SK-N-SH (cell line): Measurements from ENCODE around the gene PMVK. TPM values are rescaled to one million over a fixed set of nuclear protein-coding genes. Genes with fewer than 3 reads are reported as not detected.

Experiments used
- CTCF ChIA-PET: fragments of 300-600, 350-600 bp; formaldehyde crosslinking; extraction: SDS; loops from one replicate; lab custom pipeline; 2021; lab: Yijun Ruan, JAX
- POLR2A ChIA-PET: fragments of 350-600 bp; sonication (Branson Sonifier 250); formaldehyde crosslinking; extraction: SDS; loops from one replicate; lab custom pipeline; 2020; ENCODE audit warnings: antibody characterized with exemption, inconsistent platforms; lab: Yijun Ruan, JAX
- DNase-seq: peaks from one replicate; pipeline ENCODE4 v3.0.0; 2012
- H2AFZ ChIP-seq: fragments of 200-600 bp; sonication (generic); 2 replicates; pipeline ENCODE4 v1.8.1; 2016; ENCODE audit warnings: antibody characterized with exemption, mild to moderate bottlenecking, low read depth
- H3F3A ChIP-seq: fragments of 200-600 bp; sonication (generic); replicated peaks from 2 replicates; pipeline ENCODE3; 2016; ENCODE audit warnings: antibody characterized with exemption, mild to moderate bottlenecking; ENCODE audit not compliant: insufficient read depth
- H3K27ac ChIP-seq, 2 experiments: fragments of 200-500 bp in 1 of 2; fragments of 200-600 bp in 1 of 2; sonication (Bioruptor generic) in 1 of 2; sonication (generic), shearing (Covaris generic) in 1 of 2; 2 replicates each; pipeline versions ENCODE4 v1.5.1 to v1.6.1; 2014 to 2016; ENCODE audit warnings: low read depth in 2 of 2, inconsistent platforms in 1 of 2, low read length in 1 of 2, mild to moderate bottlenecking in 1 of 2, mixed read lengths in 1 of 2
- H3K27me3 ChIP-seq: fragments of 200-600 bp; sonication (generic), shearing (Covaris generic); 2 replicates; pipeline ENCODE4 v1.6.1; 2016; ENCODE audit warnings: mixed run types; ENCODE audit not compliant: insufficient read depth
- H3K36me3 ChIP-seq, 2 experiments: fragments of 200-500 bp in 1 of 2; fragments of 200-600 bp in 1 of 2; sonication (Bioruptor generic) in 1 of 2; sonication (generic) in 1 of 2; replicated peaks in 1 of 2; 2 replicates each; pipeline versions ENCODE3 to v1.5.1; 2014 to 2016; ENCODE audit warnings: low read length in 1 of 2, mild to moderate bottlenecking in 1 of 2; ENCODE audit not compliant: insufficient read depth in 2 of 2, control insufficient read depth in 1 of 2
- H3K4me1 ChIP-seq, 2 experiments: fragments of 200-500 bp in 1 of 2; fragments of 200-600 bp in 1 of 2; sonication (Bioruptor generic) in 1 of 2; sonication (generic), shearing (Covaris generic) in 1 of 2; 2 replicates each; pipeline versions ENCODE4 v1.5.1 to v1.6.1; 2014 to 2016; ENCODE audit warnings: low read depth in 1 of 2, low read length in 1 of 2, mixed run types in 1 of 2; ENCODE audit not compliant: insufficient read depth in 2 of 2, control insufficient read depth in 1 of 2
- H3K4me2 ChIP-seq: fragments of 200-600 bp; sonication (generic), shearing (Covaris generic); 2 replicates; pipeline ENCODE4 v1.6.1; 2017; ENCODE audit warnings: mixed run types
- H3K4me3 ChIP-seq, 2 experiments: fragments of 200-500 bp in 1 of 2; fragments of 200-600 bp in 1 of 2; sonication (Bioruptor generic) in 1 of 2; sonication (generic), shearing (Covaris generic) in 1 of 2; 2 replicates each; pipeline versions ENCODE4 v1.5.1 to v1.8.1; 2014 to 2016; ENCODE audit warnings: low read depth in 2 of 2, inconsistent platforms in 1 of 2, low read length in 1 of 2, mild to moderate bottlenecking in 1 of 2, mixed read lengths in 1 of 2, moderate library complexity in 1 of 2
- H3K79me2 ChIP-seq: fragments of 200-600 bp; sonication (generic); 2 replicates; pipeline ENCODE4 v1.8.1; 2017; ENCODE audit warnings: mild to moderate bottlenecking; ENCODE audit not compliant: insufficient read depth
- H3K9ac ChIP-seq: fragments of 200-600 bp; sonication (generic); 2 replicates; pipeline ENCODE4 v1.6.1; 2017; ENCODE audit warnings: mixed run types
- H3K9me2 ChIP-seq: fragments of 200-600 bp; sonication (generic); 2 replicates; pipeline ENCODE4 v1.6.1; 2017; ENCODE audit warnings: mixed run types
- H3K9me3 ChIP-seq: fragments of 200-600 bp; sonication (generic); 2 replicates; pipeline ENCODE4 v1.6.1; 2017; ENCODE audit warnings: mixed run types, mild to moderate bottlenecking, moderate library complexity
- H4K20me1 ChIP-seq: fragments of 200-600 bp; sonication (generic); 2 replicates; pipeline ENCODE4 v1.6.1; 2017; ENCODE audit warnings: mild to moderate bottlenecking, mixed run types; ENCODE audit not compliant: insufficient read depth
- CTCF ChIP-seq: fragments of 200-600 bp; sonication (generic); IDR thresholded peaks from 2 replicates; pipeline ENCODE4 v1.6.1; 2017; ENCODE audit warnings: antibody characterized with exemption, mild to moderate bottlenecking, moderate library complexity
- EP300 ChIP-seq, 2 experiments: IDR thresholded peaks; 2 replicates each; pipeline versions ENCODE4 v1.4.0 to v1.6.1; 2012; ENCODE audit warnings: borderline replicate concordance in 1 of 2, low read depth in 1 of 2, low read length in 1 of 2
- FOSL2 ChIP-seq: IDR thresholded peaks from 2 replicates; pipeline ENCODE4 v1.4.0; 2012; ENCODE audit warnings: low read depth, mild to moderate bottlenecking, moderate library complexity, borderline replicate concordance
- FOXJ3 ChIP-seq: sonication (generic); formaldehyde crosslinking; IDR thresholded peaks from 2 replicates; pipeline ENCODE4 v1.5.1; 2020; ENCODE audit warnings: mild to moderate bottlenecking, missing genetic modification reagents
- GATA2 ChIP-seq: sonication (generic); formaldehyde crosslinking; IDR thresholded peaks from 2 replicates; pipeline ENCODE4 v1.5.0; 2020; ENCODE audit warnings: mild to moderate bottlenecking, missing genetic modification reagents
- IRF3 ChIP-seq: fragments of 150-350 bp; IDR thresholded peaks from 2 replicates; pipeline ENCODE4 v1.6.1; 2016; ENCODE audit warnings: mild to moderate bottlenecking, low read depth, low read length
- MXI1 ChIP-seq: IDR thresholded peaks from 2 replicates; pipeline ENCODE4 v1.6.1; 2012; ENCODE audit warnings: mild to moderate bottlenecking, low read depth, low read length, improper control_type of control experiment
- POLR2AphosphoS5 ChIP-seq: IDR thresholded peaks from 2 replicates; pipeline ENCODE4 v1.6.1; 2012; ENCODE audit warnings: low read depth, low read length
- RCOR1 ChIP-seq: fragments of 150-350 bp; IDR thresholded peaks from 2 replicates; pipeline ENCODE4 v1.6.1; 2017; ENCODE audit warnings: antibody characterized with exemption, low read length
- TCF12 ChIP-seq: IDR thresholded peaks from 2 replicates; pipeline ENCODE4 v1.4.0; 2012
- YY1 ChIP-seq: IDR thresholded peaks from 2 replicates; pipeline ENCODE4 v1.4.0; 2012; ENCODE audit warnings: low read depth, mild to moderate bottlenecking
- WGBS: methylation state at CpG from one replicate; pipeline ENCODE4 v1.1.6; 2017; ENCODE audit warnings: low lambda C conversion rate; 5-methylcytosine and 5-hydroxymethylcytosine counted together
- polyA plus RNA-seq, 3 experiments: library from polyadenylated mRNA; depleted of rRNA; stranded (reverse); fragments of >200 nt; gene quantifications; 2 replicates each; pipeline ENCODE4 v1.2.3, GENCODE V29; 2012
- TF ChIP-seq, protein P1 (sequence below): IDR thresholded peaks from 2 replicates; pipeline ENCODE4 v1.4.0; 2012; ENCODE audit warnings: low read depth, borderline replicate concordance
- TF ChIP-seq, protein P2 (sequence below): IDR thresholded peaks from 2 replicates; pipeline ENCODE4 v1.4.0; 2012; ENCODE audit warnings: low read depth
- TF ChIP-seq, protein P3 (sequence below): IDR thresholded peaks from 2 replicates; pipeline ENCODE4; 2012

The PMVK gene
- polyA plus RNA-seq, 1 of the 3 experiments (the other 2 are of a cell fraction) = 59.6 TPM

- H3K9ac ChIP-seq = no peak overlapping the region
- no peaks in the 10 kb centered on the region for H3K79me2 ChIP-seq
- peaks cover 25% of the 10 kb centered on the region for H3K27me3 ChIP-seq
- H3K9me3 ChIP-seq = no peaks in the 10 kb centered on the region
- H3K4me1 ChIP-seq = peaks cover 0 to 8% of the 10 kb centered on the region in 2 experiments; a peak in 2 of 4 replicates
- CTCF ChIA-PET = interaction anchor here (0.6 to 2.2 kb wide), 4 partner anchors 10 to 220 kb away, joined by 3 to 14 read pairs (median 6); partner anchors contain the start of gene PYGO2
- no peak overlapping the region for H3K4me3 ChIP-seq
- no peaks in the 10 kb centered on the region for H3K9me2 ChIP-seq
- no peaks in the 10 kb centered on the region for H3K36me3 ChIP-seq
- no peak overlapping the region for H3K27ac ChIP-seq
- TF ChIP-seq, protein P1, sequence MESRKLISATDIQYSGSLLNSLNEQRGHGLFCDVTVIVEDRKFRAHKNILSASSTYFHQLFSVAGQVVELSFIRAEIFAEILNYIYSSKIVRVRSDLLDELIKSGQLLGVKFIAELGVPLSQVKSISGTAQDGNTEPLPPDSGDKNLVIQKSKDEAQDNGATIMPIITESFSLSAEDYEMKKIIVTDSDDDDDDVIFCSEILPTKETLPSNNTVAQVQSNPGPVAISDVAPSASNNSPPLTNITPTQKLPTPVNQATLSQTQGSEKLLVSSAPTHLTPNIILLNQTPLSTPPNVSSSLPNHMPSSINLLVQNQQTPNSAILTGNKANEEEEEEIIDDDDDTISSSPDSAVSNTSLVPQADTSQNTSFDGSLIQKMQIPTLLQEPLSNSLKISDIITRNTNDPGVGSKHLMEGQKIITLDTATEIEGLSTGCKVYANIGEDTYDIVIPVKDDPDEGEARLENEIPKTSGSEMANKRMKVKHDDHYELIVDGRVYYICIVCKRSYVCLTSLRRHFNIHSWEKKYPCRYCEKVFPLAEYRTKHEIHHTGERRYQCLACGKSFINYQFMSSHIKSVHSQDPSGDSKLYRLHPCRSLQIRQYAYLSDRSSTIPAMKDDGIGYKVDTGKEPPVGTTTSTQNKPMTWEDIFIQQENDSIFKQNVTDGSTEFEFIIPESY = no peak
- DNase-seq = no peak
- WGBS = 59% methylated on average over 7 of the region's 7 CpGs
- H3F3A ChIP-seq = no peaks in the 10 kb centered on the region
- POLR2A ChIA-PET = no interaction called here
- H2AFZ ChIP-seq = no peak overlapping the region
- H4K20me1 ChIP-seq = no peaks in the 10 kb centered on the region
- no peak overlapping the region for H3K4me2 ChIP-seq
Measured at GRCh38 chr1:154888757-154889156, 47.8 kb downstream of the PMVK start.

GRCh38 chr1:154886281-154887015 is 50.1 kb downstream of the PMVK start:
- CTCF ChIA-PET = interaction anchor here (1.0 to 2.1 kb wide), 4 partner anchors 8 to 281 kb away, joined by 3 to 9 read pairs (median 4); no protein-coding TSS in a partner anchor
- POLR2A ChIA-PET = no interaction called here
- H3K4me1 ChIP-seq = peaks cover 0 to 8% of the 10 kb centered on the region in 2 experiments; a peak in 1 of 4 replicates
- H3F3A ChIP-seq = no peaks in the 10 kb centered on the region
- no peak for TF ChIP-seq EP300 (IDR thresholded peaks at IDR 0.05; ENCODE audit: borderline replicate concordance in 1 of 2, low read depth in 1 of 2, low read length in 1 of 2)
- TF ChIP-seq POLR2AphosphoS5 = no peak
- TF ChIP-seq RCOR1 = no peak
- TF ChIP-seq MXI1 = no peak
- no peak for TF ChIP-seq CTCF
- TF ChIP-seq, protein P2, sequence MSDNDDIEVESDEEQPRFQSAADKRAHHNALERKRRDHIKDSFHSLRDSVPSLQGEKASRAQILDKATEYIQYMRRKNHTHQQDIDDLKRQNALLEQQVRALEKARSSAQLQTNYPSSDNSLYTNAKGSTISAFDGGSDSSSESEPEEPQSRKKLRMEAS = no peak
- no peak for TF ChIP-seq YY1
- no peak for TF ChIP-seq FOXJ3 (CRISPR knock-in tag)
- TF ChIP-seq GATA2 (CRISPR knock-in tag) = no peak
- TF ChIP-seq IRF3 = no peak
- TF ChIP-seq, protein P3, sequence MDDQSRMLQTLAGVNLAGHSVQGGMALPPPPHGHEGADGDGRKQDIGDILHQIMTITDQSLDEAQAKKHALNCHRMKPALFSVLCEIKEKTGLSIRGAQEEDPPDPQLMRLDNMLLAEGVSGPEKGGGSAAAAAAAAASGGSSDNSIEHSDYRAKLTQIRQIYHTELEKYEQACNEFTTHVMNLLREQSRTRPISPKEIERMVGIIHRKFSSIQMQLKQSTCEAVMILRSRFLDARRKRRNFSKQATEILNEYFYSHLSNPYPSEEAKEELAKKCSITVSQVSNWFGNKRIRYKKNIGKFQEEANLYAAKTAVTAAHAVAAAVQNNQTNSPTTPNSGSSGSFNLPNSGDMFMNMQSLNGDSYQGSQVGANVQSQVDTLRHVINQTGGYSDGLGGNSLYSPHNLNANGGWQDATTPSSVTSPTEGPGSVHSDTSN = no peak
- TF ChIP-seq TCF12 = no peak
- no peak for TF ChIP-seq FOSL2
- H3K4me3 ChIP-seq = no peak overlapping the region
- H4K20me1 ChIP-seq = no peaks in the 10 kb centered on the region
- H2AFZ ChIP-seq = no peak overlapping the region
- WGBS = 35% methylated on average over 3 of the region's 5 CpGs
- H3K9me2 ChIP-seq = no peaks in the 10 kb centered on the region
- H3K79me2 ChIP-seq = no peaks in the 10 kb centered on the region
- no peak for DNase-seq
- H3K4me2 ChIP-seq = no peak overlapping the region
- no peaks in the 10 kb centered on the region for H3K9me3 ChIP-seq
- no peak overlapping the region for H3K9ac ChIP-seq
- no peak overlapping the region for H3K27ac ChIP-seq
- H3K27me3 ChIP-seq = peaks cover 18% of the 10 kb centered on the region
- H3K36me3 ChIP-seq = no peaks in the 10 kb centered on the region
